ENCODE results near the gene WDR77. TPM values are rescaled to one million over a fixed set of nuclear protein-coding genes. Genes with fewer than 3 reads are reported as not detected.
A peak's percentile ranks its signal among the peaks of the same experiment; 100 is the strongest.

WDR77 gene
- total RNA-seq, 2 experiments from 2014 or later = 54.3 to 57.8 TPM

GRCh38 chr1:111454859-111455641, 6.0 kb upstream of the WDR77 start:
- H3K9me3 Mint-ChIP-seq (ENCODE audit: insufficient read depth) = no peaks in the 10 kb centered on the region
- H3K36me3 Mint-ChIP-seq (ENCODE audit: low read depth) = peaks cover 88% of the 10 kb centered on the region
- POLR2A ChIA-PET = no interaction called here
- peaks cover 71% of the 10 kb centered on the region for H3K4me1 Mint-ChIP-seq (ENCODE audit: low read depth)
- peak overlapping the region; percentile 66 for H3K4me3 Mint-ChIP-seq
- ATAC-seq (peak; percentile 39), DNase-seq (peak; percentile 39)
- CTCF ChIA-PET = interaction anchor here (0.7 to 2.6 kb wide), 2 partner anchors 21 to 53 kb away, joined by 3 to 12 read pairs; no protein-coding TSS in a partner anchor
- no peaks in the 10 kb centered on the region for H3K27me3 Mint-ChIP-seq (ENCODE audit: low read depth)
- peak overlapping the region; percentile 91 for H3K27ac Mint-ChIP-seq

- ChIA-PET POLR2A (interaction anchor here (0.8 to 2.2 kb wide), 4 partner anchors 18 to 301 kb away, joined by 3 to 7 read pairs (median 4); partner anchors contain the start of gene DDX20), CTCF (interaction anchor here (0.6 to 2.6 kb wide), 11 partner anchors 11 to 301 kb away, joined by 3 to 12 read pairs (median 3); no protein-coding TSS in a partner anchor)
- Mint-ChIP-seq H3K4me1 (ENCODE audit: low read depth) (peaks cover 70% of the 10 kb centered on the region), H3K27ac (peak overlapping the region; percentile 44), H3K36me3 (ENCODE audit: low read depth) (peaks cover 84% of the 10 kb centered on the region), H3K27me3 (ENCODE audit: low read depth) (no peaks in the 10 kb centered on the region), H3K9me3 (ENCODE audit: insufficient read depth) (no peaks in the 10 kb centered on the region), H3K4me3 (no peak overlapping the region)
- ATAC-seq (no peak), DNase-seq (no peak)
Observed at GRCh38 chr1:111453706-111454105, 4.7 kb upstream of the WDR77 start.

- CTCF ChIA-PET = interaction anchor here (1.0 to 2.6 kb wide), 6 partner anchors 10 to 262 kb away, joined by 3 to 12 read pairs (median 4); no protein-coding TSS in a partner anchor
- H3K27ac Mint-ChIP-seq = no peak overlapping the region
- no peaks in the 10 kb centered on the region for H3K27me3 Mint-ChIP-seq (ENCODE audit: low read depth)
- DNase-seq (no peak), ATAC-seq (no peak)
- peaks cover 73% of the 10 kb centered on the region for H3K4me1 Mint-ChIP-seq (ENCODE audit: low read depth)
- POLR2A ChIA-PET = interaction anchor here (0.7 to 2.2 kb wide), 3 partner anchors 19 to 51 kb away, joined by 3 to 7 read pairs (median 5); no protein-coding TSS in a partner anchor
- peaks cover 80% of the 10 kb centered on the region for H3K36me3 Mint-ChIP-seq (ENCODE audit: low read depth)
- no peaks in the 10 kb centered on the region for H3K9me3 Mint-ChIP-seq (ENCODE audit: insufficient read depth)
- H3K4me3 Mint-ChIP-seq = no peak overlapping the region
Observed at GRCh38 chr1:111452581-111452980, 3.5 kb upstream of the WDR77 start.

- no peak for ATAC-seq
- H3K27ac Mint-ChIP-seq = peak overlapping the region; percentile 99
- H3K27me3 Mint-ChIP-seq (ENCODE audit: low read depth) = no peaks in the 10 kb centered on the region
- H3K4me3 Mint-ChIP-seq = peak overlapping the region; percentile 100
- peaks cover 77% of the 10 kb centered on the region for H3K4me1 Mint-ChIP-seq (ENCODE audit: low read depth)
- DNase-seq = no peak
- H3K9me3 Mint-ChIP-seq (ENCODE audit: insufficient read depth) = no peaks in the 10 kb centered on the region
- peaks cover 81% of the 10 kb centered on the region for H3K36me3 Mint-ChIP-seq (ENCODE audit: low read depth)
- ChIA-PET POLR2A (interaction anchor here (1.7 to 3.3 kb wide), 2 partner anchors 13 to 27 kb away, joined by 6 to 19 read pairs; no protein-coding TSS in a partner anchor), CTCF (interaction anchor here (1.0 to 5.2 kb wide), 6 partner anchors 26 to 304 kb away, joined by 3 to 34 read pairs (median 4); no protein-coding TSS in a partner anchor)
Observed at GRCh38 chr1:111450185-111450584, 1.1 kb upstream of the WDR77 start.

GRCh38 chr1:111449703-111450017, 604 bp upstream of the WDR77 start:
- ATAC-seq (no peak), DNase-seq (no peak)
- peaks cover 82% of the 10 kb centered on the region for H3K36me3 Mint-ChIP-seq (ENCODE audit: low read depth)
- H3K9me3 Mint-ChIP-seq (ENCODE audit: insufficient read depth) = no peaks in the 10 kb centered on the region
- ChIA-PET POLR2A (interaction anchor here (0.9 to 3.3 kb wide), 9 partner anchors 12 to 311 kb away, joined by 3 to 19 read pairs (median 5); no protein-coding TSS in a partner anchor), CTCF (interaction anchor here (1.0 to 5.2 kb wide), 7 partner anchors 21 to 231 kb away, joined by 3 to 34 read pairs (median 4); no protein-coding TSS in a partner anchor)
- H3K4me3 Mint-ChIP-seq = peak overlapping the region; percentile 100
- peak overlapping the region; percentile 99 for H3K27ac Mint-ChIP-seq
- peaks cover 78% of the 10 kb centered on the region for H3K4me1 Mint-ChIP-seq (ENCODE audit: low read depth)
- H3K27me3 Mint-ChIP-seq (ENCODE audit: low read depth) = no peaks in the 10 kb centered on the region

GRCh38 chr1:111448482-111448917, 556 bp downstream of the WDR77 start:
- peak overlapping the region; percentile 100 for H3K4me3 Mint-ChIP-seq
- H3K27me3 Mint-ChIP-seq (ENCODE audit: low read depth) = no peaks in the 10 kb centered on the region
- DNase-seq = no peak
- no peaks in the 10 kb centered on the region for H3K9me3 Mint-ChIP-seq (ENCODE audit: insufficient read depth)
- H3K27ac Mint-ChIP-seq = peak overlapping the region; percentile 99
- peak; percentile 50 for ATAC-seq
- H3K4me1 Mint-ChIP-seq (ENCODE audit: low read depth) = peaks cover 74% of the 10 kb centered on the region
- peaks cover 81% of the 10 kb centered on the region for H3K36me3 Mint-ChIP-seq (ENCODE audit: low read depth)
- CTCF ChIA-PET = interaction anchor here (0.8 to 5.2 kb wide), 12 partner anchors 10 to 324 kb away, joined by 3 to 34 read pairs (median 5); partner anchors contain the start of gene C1orf162
- POLR2A ChIA-PET = interaction anchor here (0.5 to 3.3 kb wide), 21 partner anchors 10 to 312 kb away, joined by 3 to 19 read pairs (median 3); partner anchors contain the start of genes DDX20 and RAP1A

- no peak for ATAC-seq
- H3K4me3 Mint-ChIP-seq = peak overlapping the region; percentile 100
- POLR2A ChIA-PET = interaction anchor here (0.6 to 2.3 kb wide), 10 partner anchors 9 to 308 kb away, joined by 3 to 11 read pairs (median 4); partner anchors contain the start of gene DDX20
- CTCF ChIA-PET = interaction anchor here (0.9 to 5.2 kb wide), 10 partner anchors 9 to 320 kb away, joined by 3 to 34 read pairs (median 5); no protein-coding TSS in a partner anchor
- H3K27me3 Mint-ChIP-seq (ENCODE audit: low read depth) = no peaks in the 10 kb centered on the region
- peaks cover 84% of the 10 kb centered on the region for H3K36me3 Mint-ChIP-seq (ENCODE audit: low read depth)
- H3K9me3 Mint-ChIP-seq (ENCODE audit: insufficient read depth) = no peaks in the 10 kb centered on the region
- no peak for DNase-seq
- H3K4me1 Mint-ChIP-seq (ENCODE audit: low read depth) = peaks cover 74% of the 10 kb centered on the region
- H3K27ac Mint-ChIP-seq = peak overlapping the region; percentile 2
Observed at GRCh38 chr1:111446967-111447892, 1.8 kb downstream of the WDR77 start.

- no peaks in the 10 kb centered on the region for H3K27me3 Mint-ChIP-seq (ENCODE audit: low read depth)
- ATAC-seq = no peak
- no peak for DNase-seq
- H3K36me3 Mint-ChIP-seq (ENCODE audit: low read depth) = peaks cover 87% of the 10 kb centered on the region
- H3K27ac Mint-ChIP-seq = no peak overlapping the region
- POLR2A ChIA-PET = no interaction called here
- peak overlapping the region; percentile 100 for H3K4me3 Mint-ChIP-seq
- peaks cover 74% of the 10 kb centered on the region for H3K4me1 Mint-ChIP-seq (ENCODE audit: low read depth)
- no peaks in the 10 kb centered on the region for H3K9me3 Mint-ChIP-seq (ENCODE audit: insufficient read depth)
- CTCF ChIA-PET = interaction anchor here (1.1 to 5.2 kb wide), 3 partner anchors 29 to 61 kb away, joined by 3 to 34 read pairs (median 3); no protein-coding TSS in a partner anchor
Observed at GRCh38 chr1:111446546-111446945, 2.5 kb downstream of the WDR77 start.

GRCh38 chr1:111444031-111444430, 5.0 kb downstream of the WDR77 start:
- Mint-ChIP-seq H3K27me3 (ENCODE audit: low read depth) (no peaks in the 10 kb centered on the region), H3K27ac (peak overlapping the region; percentile 5), H3K4me1 (ENCODE audit: low read depth) (peaks cover 65% of the 10 kb centered on the region), H3K36me3 (ENCODE audit: low read depth) (peaks cover 80% of the 10 kb centered on the region), H3K4me3 (no peak overlapping the region), H3K9me3 (ENCODE audit: insufficient read depth) (no peaks in the 10 kb centered on the region)
- no peak for DNase-seq
- ChIA-PET CTCF (interaction anchor here (0.7 to 2.3 kb wide), 4 partner anchors 9 to 413 kb away, joined by 3 to 6 read pairs (median 3); no protein-coding TSS in a partner anchor), POLR2A (no interaction called here)
- ATAC-seq = no peak

- DNase-seq (no peak), ATAC-seq (no peak)
- peaks cover 84% of the 10 kb centered on the region for H3K36me3 Mint-ChIP-seq (ENCODE audit: low read depth)
- H3K27ac Mint-ChIP-seq = peak overlapping the region; percentile 56
- H3K4me1 Mint-ChIP-seq (ENCODE audit: low read depth) = peaks cover 56% of the 10 kb centered on the region
- no peaks in the 10 kb centered on the region for H3K9me3 Mint-ChIP-seq (ENCODE audit: insufficient read depth)
- no peaks in the 10 kb centered on the region for H3K27me3 Mint-ChIP-seq (ENCODE audit: low read depth)
- POLR2A ChIA-PET = interaction anchor here (1.0 kb wide), 1 partner anchor 65 kb away, joined by 3 read pairs; no protein-coding TSS in a partner anchor
- CTCF ChIA-PET = interaction anchor here (0.7 to 3.4 kb wide), 14 partner anchors 9 to 313 kb away, joined by 3 to 16 read pairs (median 4); no protein-coding TSS in a partner anchor
- no peak overlapping the region for H3K4me3 Mint-ChIP-seq
Observed at GRCh38 chr1:111442457-111442856, 6.6 kb downstream of the WDR77 start.

Measured in activated CD8-positive, alpha-beta T cell treated with anti-CD3 and anti-CD28 coated beads, Interleukin-2, amount 10 ng/mL, durations not matched to agents 7 days and 5 days (primary cell).